ENCODE results near the gene KIZ.
A peak's percentile ranks its signal among the peaks of the same experiment; 100 is the strongest.

Gene KIZ

GRCh38 chr20:21174516-21175239, 48.8 kb downstream of the KIZ start:
- no peak for TF ChIP-seq CTCF (conservative IDR thresholded peaks at IDR 0.05; ENCODE audit: low read depth, low read length)
- DNase-seq (ENCODE audit: low read depth) = no peak
- no peak overlapping the region for H3K4me3 ChIP-seq (ENCODE audit: low read length)

GRCh38 chr20:21175433-21175832, 49.6 kb downstream of the KIZ start:
- no peak for DNase-seq (ENCODE audit: low read depth)
- H3K4me3 ChIP-seq (ENCODE audit: low read length) = no peak overlapping the region
- TF ChIP-seq CTCF (conservative IDR thresholded peaks at IDR 0.05; ENCODE audit: low read depth, low read length) = no peak

GRCh38 chr20:21177767-21178166, 51.9 kb downstream of the KIZ start:
- no peak for TF ChIP-seq CTCF (conservative IDR thresholded peaks at IDR 0.05; ENCODE audit: low read depth, low read length)
- no peak for DNase-seq (ENCODE audit: low read depth)
- no peak overlapping the region for H3K4me3 ChIP-seq (ENCODE audit: low read length)

GRCh38 chr20:21179757-21180156, 53.9 kb downstream of the KIZ start:
- DNase-seq (ENCODE audit: low read depth) = no peak
- H3K4me3 ChIP-seq (ENCODE audit: low read length) = no peak overlapping the region
- no peak for TF ChIP-seq CTCF (conservative IDR thresholded peaks at IDR 0.05; ENCODE audit: low read depth, low read length)

- no peak for DNase-seq (ENCODE audit: low read depth)
- H3K4me3 ChIP-seq (ENCODE audit: low read length) = no peak overlapping the region
- no peak for TF ChIP-seq CTCF (conservative IDR thresholded peaks at IDR 0.05; ENCODE audit: low read depth, low read length)
These were observed 54.4 kb downstream of the KIZ start for GRCh38 chr20:21180248-21180647.

- no peak for DNase-seq (ENCODE audit: low read depth)
- H3K4me3 ChIP-seq (ENCODE audit: low read length) = no peak overlapping the region
- TF ChIP-seq CTCF (conservative IDR thresholded peaks at IDR 0.05; ENCODE audit: low read depth, low read length) = no peak
These were observed 55.1 kb downstream of the KIZ start for GRCh38 chr20:21181028-21181427.

GRCh38 chr20:21182832-21183563, 57.1 kb downstream of the KIZ start:
- H3K4me3 ChIP-seq (ENCODE audit: low read length) = no peak overlapping the region
- DNase-seq (ENCODE audit: low read depth) = peak; percentile 36
- TF ChIP-seq CTCF (conservative IDR thresholded peaks at IDR 0.05; ENCODE audit: low read depth, low read length) = no peak

Measured in retinal pigment epithelial cell (primary cell).